ENCODE measurements around the gene PEA15.

DNA sequence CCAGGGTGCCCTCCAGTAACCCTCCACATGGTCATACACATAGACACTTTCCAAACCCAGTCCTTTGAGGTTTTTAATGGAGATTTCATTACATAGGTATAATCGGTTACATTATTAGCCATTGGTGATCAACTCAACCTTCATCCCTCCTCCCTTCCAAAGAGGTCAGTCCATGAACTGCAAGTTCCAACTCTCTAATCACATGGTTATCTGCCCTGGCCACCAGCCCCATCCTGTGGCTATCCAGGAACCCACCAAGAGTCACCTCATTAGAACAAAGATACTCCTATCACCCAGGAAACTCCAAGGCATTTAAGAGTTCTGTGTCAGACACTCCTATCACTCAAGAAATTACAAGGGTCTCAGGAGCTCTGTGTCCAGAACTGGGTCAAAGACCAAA is 41.6 kb upstream of the PEA15 start:
- TF ChIP-seq EZH2phosphoT487 (IDR thresholded peaks at IDR 0.05; ENCODE audit: insufficient read depth, low read depth) (no peak), EZH2 (IDR thresholded peaks at IDR 0.05; ENCODE audit: insufficient read depth, poor library complexity, severe bottlenecking) (no peak)

All from GM23248 (cell line).